Measurements from ENCODE around the gene ERICH4. TPM values are rescaled to one million over a fixed set of nuclear protein-coding genes. Genes with fewer than 3 reads are reported as not detected.
"Not testable (repeated sequence)": the region's sequence is repeated elsewhere in the genome, so short reads cannot be mapped to it uniquely, and the experiment has no call there.

Gene ERICH4
- total RNA-seq, 1 donor from 2014 or later = not detected

GRCh38 chr19:41434450-41434849, 8.5 kb upstream of the ERICH4 start:
- DNase-seq (ENCODE audit: low spot score) = no peak

DNA sequence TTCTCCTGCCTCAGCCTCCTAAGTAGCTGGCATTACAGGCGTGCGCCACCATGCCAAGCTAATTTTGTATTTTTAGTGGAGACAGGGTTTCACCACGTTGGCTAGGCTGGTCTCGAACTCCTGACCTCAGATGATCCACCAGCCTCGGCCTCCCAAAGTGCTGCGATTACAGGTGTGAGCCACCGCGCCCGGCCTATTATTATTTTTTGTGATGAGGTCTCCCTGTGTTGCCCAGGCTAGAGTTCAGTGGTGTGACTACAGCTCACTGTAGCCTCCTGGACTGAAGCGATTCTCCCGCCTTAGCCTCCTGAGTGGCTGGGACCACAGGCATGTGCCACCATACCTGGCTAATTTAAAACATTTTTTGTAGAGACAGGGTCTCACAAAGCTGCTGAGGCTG, 7.6 kb upstream of the ERICH4 start:
- DNase-seq (ENCODE audit: low spot score) = not testable (repeated sequence)

- no peak for DNase-seq (ENCODE audit: low spot score)
Observed at GRCh38 chr19:41435936-41436673, 6.9 kb upstream of the ERICH4 start.

GRCh38 chr19:41436674-41436951, 6.3 kb upstream of the ERICH4 start:
- no peak for DNase-seq (ENCODE audit: low spot score)

DNA sequence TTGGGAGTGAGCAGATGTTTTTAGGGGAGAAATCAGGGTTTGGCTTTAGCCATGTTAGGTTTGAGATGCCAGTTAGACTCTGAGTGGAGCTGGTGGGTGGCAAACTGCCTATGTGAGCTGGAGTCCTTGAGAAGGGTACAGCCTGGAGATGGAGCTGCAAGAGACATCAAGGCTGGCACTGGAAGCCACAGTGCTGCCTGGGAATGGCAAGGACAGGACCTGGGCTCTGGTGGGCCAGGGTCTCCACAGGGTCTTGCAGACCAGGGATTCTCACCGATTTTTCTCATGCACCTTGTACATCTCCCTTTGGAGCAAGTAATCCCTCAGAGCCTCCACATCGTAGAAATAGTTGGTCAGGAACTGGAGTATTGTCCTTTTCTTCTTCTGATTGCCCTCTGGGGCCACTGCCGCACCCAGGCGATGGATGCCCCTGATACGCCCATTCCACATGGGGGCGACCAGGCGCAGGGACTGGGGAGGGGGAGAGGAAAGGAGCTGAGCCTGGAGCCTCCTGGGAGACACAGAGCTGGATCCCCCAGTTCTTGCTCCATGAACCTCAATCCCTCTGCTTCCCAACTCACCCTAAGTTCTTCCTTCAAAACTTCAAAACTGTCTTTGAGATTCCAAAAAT, 4.9 kb upstream of the ERICH4 start:
- DNase-seq (ENCODE audit: low spot score) = peak; percentile 87

GRCh38 chr19:41439441-41440222, 3.3 kb upstream of the ERICH4 start, which contains the start of gene DMAC2:
DMAC2 (minus strand) TSS chr19:41439912; CDS start chr19:41439899, 13 bp downstream.
- peak; percentile 95 for DNase-seq (ENCODE audit: low spot score)

DNA sequence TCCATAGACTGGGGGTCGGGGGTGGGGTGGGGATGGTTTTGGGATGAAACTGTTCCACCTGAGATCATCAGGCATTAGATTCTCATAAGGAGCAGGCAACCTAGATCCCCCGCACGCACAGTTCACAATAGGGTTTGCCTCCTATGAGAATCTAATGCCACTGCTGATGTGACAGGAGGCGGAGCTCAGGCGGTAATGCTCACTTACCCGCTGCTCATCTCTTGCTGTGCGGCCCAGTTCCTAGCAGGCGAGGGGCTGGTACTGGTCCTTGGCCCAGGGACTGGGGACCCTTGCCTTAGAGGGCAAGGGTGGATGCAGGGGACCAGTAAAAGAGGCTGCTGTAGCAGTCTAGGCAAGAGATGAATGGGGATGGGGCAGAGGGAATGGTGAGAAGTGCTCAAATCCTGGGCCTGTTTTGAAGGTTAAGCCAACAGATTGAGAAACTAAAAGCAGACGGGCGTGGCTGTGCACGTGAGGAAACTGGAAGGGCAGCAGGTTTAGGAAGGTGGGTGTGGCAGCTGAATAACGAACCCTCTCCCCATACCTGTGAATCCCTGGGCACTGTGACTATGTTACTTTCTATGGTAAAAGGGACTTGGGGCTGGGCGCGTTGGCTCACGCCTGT, 1.5 kb upstream of the ERICH4 start:
- DNase-seq (ENCODE audit: low spot score) = peak; percentile 30

DNA sequence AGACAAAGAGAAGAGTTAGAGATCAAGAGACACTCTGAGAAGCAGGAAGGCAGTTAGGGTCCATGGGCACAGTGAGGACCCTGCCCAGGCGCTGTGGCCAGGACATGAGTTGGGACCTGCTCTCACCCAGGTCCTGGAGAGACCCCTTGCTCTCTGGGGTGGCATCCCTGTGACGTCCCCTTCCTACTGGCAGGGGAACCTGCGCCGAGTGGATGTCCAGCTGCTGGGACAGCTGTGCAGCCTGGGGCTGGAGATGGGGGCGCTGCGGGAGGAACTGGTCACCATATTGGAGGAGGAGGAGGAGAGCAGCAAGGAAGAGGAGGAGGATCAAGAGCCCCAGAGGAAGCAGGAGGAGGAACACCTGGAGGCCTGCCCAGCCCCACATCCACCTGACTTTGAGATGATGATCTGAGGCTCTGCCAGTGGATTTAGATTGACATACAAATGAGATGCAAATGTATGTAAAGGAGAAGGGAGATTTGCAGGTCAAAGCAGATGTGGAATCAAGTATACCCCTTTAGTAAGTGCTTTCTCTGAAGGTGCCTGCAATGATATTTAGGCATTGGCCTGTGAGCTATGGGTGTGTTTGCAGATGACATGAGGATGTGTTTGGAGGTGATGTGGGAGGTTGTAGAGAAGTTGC, 978 bp downstream of the ERICH4 start:
- DNase-seq (ENCODE audit: low spot score) = peak; percentile 73

- DNase-seq (ENCODE audit: low spot score) = peak; percentile 72
Observed at GRCh38 chr19:41445575-41445974, 2.6 kb downstream of the ERICH4 start.

- DNase-seq (ENCODE audit: low spot score) = no peak
Observed at GRCh38 chr19:41447732-41448332, 4.9 kb downstream of the ERICH4 start.

DNA sequence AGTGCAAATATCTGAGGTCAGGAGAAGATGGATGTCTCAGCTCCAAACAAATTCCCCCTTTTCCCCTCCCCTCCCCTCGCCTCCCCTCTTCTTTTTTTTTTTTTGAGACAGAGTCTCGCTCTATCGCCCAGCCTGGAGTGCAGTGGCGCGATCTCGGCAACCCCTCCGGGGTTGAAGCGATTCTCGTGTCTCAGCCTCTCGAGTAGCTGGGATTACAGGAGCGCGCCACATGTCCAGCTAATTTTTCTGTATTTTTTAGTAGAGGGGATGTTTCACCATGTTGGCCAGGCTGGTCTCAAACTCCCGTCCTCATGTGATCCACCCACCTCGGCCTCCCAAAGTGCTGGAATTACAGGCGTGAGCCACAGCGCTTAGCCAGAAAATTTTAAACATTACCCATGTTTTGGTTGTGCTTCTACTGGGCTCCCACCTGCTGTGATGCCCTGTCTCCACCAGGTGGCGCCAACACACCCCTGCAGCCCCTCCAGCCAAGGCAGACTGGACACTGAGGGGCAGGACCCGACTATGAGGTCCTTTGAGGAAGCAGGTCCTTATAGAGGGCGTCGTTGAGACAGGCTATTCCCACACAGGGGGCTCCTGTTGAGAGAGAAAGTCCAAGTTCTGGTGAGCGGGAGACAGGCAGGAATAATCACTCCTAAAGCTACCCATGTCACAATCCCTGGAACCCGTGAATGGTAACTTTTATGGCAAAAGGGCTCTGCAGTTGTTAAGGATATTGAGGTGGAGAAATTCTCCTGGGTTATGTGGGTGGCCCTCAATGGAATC, 6.3 kb downstream of the ERICH4 start:
- DNase-seq (ENCODE audit: low spot score) = no peak

DNA sequence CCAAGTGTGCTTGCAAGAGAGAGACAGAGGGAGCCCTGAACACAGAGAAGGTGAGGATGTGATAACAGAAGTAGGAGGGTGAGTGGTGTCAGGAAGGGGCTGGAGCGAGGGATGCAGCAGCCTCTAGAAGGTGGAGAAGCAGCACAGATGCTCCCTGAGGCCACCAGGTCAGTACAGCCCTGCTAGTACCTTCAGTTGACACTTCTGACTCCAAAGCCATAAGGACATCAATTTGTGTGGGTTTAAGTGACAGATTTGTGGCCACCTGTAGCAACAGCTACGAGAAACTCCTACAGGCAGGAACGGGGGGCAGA, 6.9 kb downstream of the ERICH4 start:
- no peak for DNase-seq (ENCODE audit: low spot score)

GRCh38 chr19:41452584-41453275, 9.8 kb downstream of the ERICH4 start:
- no peak for DNase-seq (ENCODE audit: low spot score)

- no peak for DNase-seq (ENCODE audit: low spot score)
Observed at GRCh38 chr19:41455936-41456335, 13.0 kb downstream of the ERICH4 start.

GRCh38 chr19:41456342-41456918, 13.5 kb downstream of the ERICH4 start:
- no peak for DNase-seq (ENCODE audit: low spot score)

DNA sequence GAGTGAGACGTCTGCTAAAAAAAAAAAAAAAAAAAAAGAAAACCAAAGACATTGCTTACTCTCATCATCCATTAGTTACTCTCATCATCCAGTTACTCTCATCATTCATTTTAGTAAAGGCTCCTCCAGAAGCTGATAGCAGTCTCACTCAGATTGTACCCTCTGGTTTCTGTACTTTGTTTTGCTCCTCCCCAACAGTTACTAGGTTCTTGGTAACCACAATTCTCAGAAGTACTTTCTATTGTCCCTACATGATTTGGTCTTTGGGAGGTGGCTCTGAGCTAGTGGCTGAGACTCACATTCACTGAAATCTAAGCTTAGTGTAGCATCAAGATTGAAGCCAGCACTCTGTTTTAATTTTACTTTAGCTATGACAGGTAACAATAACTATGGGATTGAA, 14.3 kb downstream of the ERICH4 start:
- no peak for DNase-seq (ENCODE audit: low spot score)

DNA sequence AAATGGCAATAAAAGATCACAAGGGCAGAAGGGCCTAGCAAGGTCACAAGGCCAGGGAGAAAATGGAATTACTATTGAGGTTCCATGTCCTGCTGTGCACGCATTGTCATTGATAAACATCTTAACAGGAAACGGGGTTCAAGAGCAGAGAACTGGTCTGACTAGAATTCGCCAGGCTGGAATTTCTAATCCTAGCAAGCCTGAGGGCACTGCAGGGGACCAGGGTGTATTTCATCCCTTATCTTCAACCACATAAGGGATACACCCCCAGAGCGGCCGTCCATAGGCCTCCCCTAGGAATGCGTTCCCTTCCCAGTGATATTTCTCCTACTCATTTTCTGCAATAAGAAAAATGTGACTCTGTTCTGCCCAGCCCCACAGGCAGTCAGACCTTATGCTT, 19.5 kb downstream of the ERICH4 start:
- no peak for DNase-seq (ENCODE audit: low spot score)

DNA sequence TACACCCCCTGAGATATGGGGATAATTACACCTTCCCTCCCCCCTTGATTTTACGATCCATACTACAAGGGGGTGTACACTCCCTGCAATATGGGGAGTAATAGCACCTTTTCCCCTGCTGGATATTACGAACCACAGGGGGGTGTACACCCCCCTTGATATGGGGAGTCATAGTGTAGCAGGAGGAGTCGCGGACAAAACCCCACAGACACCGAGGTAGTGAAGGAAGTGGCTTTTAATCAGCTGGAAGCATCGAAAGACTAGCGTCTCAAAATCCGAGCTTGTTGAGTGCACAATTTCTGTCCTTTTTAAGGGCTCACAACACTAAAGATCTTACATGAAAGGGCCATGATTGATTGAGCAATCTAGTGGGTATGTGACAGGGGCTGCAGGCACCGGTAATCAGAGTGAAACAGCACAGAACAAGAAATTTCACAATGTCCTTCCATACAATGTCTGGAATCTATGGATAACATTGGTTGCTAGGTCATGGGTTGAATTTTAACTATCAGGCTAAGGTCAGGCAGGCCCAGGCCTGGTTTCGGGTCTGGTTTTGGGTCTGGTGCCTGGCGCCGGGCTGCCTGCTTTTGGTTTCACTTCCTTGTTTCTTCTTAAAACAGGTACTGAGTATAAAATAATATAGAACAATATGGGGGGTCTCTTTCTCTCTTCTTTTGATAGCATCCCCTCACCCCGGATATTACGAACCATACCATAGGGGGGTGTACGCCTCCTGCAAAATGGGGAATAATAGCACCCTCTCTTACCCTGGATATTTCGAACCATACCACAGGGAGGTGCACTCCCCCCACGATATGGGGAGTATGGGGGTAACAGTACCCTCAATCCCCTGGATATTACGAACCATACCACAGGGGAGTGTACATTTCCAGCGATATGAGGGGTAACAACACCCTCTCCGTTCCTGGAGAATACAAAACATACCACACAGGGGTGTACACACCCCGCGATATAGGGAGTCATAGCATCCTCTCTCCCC, 20.6 kb downstream of the ERICH4 start:
- not testable (repeated sequence) for DNase-seq (ENCODE audit: low spot score)
